HL-60 (cell line): ENCODE results near the gene ECE2.

Source experiments
- DNase-seq, 2 experiments: peaks; one replicate each; pipeline ENCODE4 v3.0.0-alpha.2; 2010 to 2020; ENCODE audit warnings: low read depth in 1 of 2, low spot score in 1 of 2
- H3K27ac ChIP-seq: fragments of 250-450 bp; sonication (Bioruptor Pico); replicated peaks from 2 replicates; pipeline ENCODE4 v1.5.1; 2020; ENCODE audit warnings: mild to moderate bottlenecking, moderate library complexity
- H3K27me3 ChIP-seq: fragments of 250-450 bp; sonication (Bioruptor Pico); 2 replicates; pipeline ENCODE4 v1.5.1; 2021; ENCODE audit warnings: mild to moderate bottlenecking, moderate library complexity; ENCODE audit not compliant: insufficient read depth, poor library complexity, severe bottlenecking
- H3K4me3 ChIP-seq: replicated peaks from 2 replicates; pipeline ENCODE4 v1.5.1; 2011; ENCODE audit warnings: mild to moderate bottlenecking, control low read depth, low read length; ENCODE audit not compliant: insufficient read depth
- CTCF ChIP-seq: IDR thresholded peaks from one replicate; pipeline ENCODE4 v1.5.1; 2011; ENCODE audit warnings: low read length, control low read depth, inconsistent platforms; ENCODE audit not compliant: insufficient read depth
- GABPA ChIP-seq: IDR thresholded peaks from 2 replicates; pipeline ENCODE4 v1.6.1; 2012; ENCODE audit warnings: low read depth
- POLR2AphosphoS5 ChIP-seq: IDR thresholded peaks from 2 replicates; pipeline ENCODE4 v1.6.1; 2012; ENCODE audit warnings: low read depth
- REST ChIP-seq: IDR thresholded peaks from 2 replicates; pipeline ENCODE4 v1.6.1; 2012; ENCODE audit warnings: low read depth; ENCODE audit not compliant: insufficient replicate concordance
- SPI1 ChIP-seq: IDR thresholded peaks from 2 replicates; pipeline ENCODE4 v1.6.1; 2012; ENCODE audit warnings: low read depth, mild to moderate bottlenecking, borderline replicate concordance
- long read RNA-seq: library from polyadenylated mRNA; unstranded; transcript quantifications from one replicate; pipeline ENCODE4 v2.0.0, GENCODE V29; 2020

ECE2 gene
- long read RNA-seq: 0 reads

GRCh38 chr3:184275961-184276910 lies at the start of gene ECE2:
TSS of gene ECE2 (plus strand) at chr3:184276022. CDS start at chr3:184276154, 132 bp downstream.
- Histone ChIP-seq H3K27me3 (peaks cover 17% of the 10 kb centered on the region), H3K27ac (no peak within 1 kb of the TSS), H3K4me3 (no peak within 1 kb of the TSS)
- TF ChIP-seq CTCF (no peak), REST (no peak), SPI1 (no peak), POLR2AphosphoS5 (no peak), GABPA (no peak)
- DNase-seq: no peak

GRCh38 chr3:184227481-184227935 lies 48.3 kb upstream of the ECE2 start:
- Histone ChIP-seq H3K27me3 (peaks cover 43% of the 10 kb centered on the region), H3K27ac (no peak overlapping the region), H3K4me3 (no peak overlapping the region)
- DNase-seq: peak in 1 of 2 experiments; percentile 24
- TF ChIP-seq POLR2AphosphoS5 (no peak), CTCF (peak; percentile 89)

- TF ChIP-seq REST (no peak), POLR2AphosphoS5 (no peak), CTCF (no peak), GABPA (no peak), SPI1 (no peak)
- no peak overlapping the region for H3K27ac ChIP-seq
- DNase-seq: no peak
- peaks cover 47% of the 10 kb centered on the region for H3K27me3 ChIP-seq
- H3K4me3 ChIP-seq: no peak overlapping the region
Observed at GRCh38 chr3:184228376-184229137, 47.3 kb upstream of the ECE2 start.
